Upper lobe of left lung (tissue), 6 donors: ENCODE data around the gene SMIM20. TPM values are rescaled to one million over a fixed set of nuclear protein-coding genes. Genes with fewer than 3 reads are reported as not detected.

ENCODE experiments used
- ATAC-seq, 2 donors: fragments of 200-7000 bp; cut with Tn5 transposase; one replicate each; pipeline ENCODE4 v1.9.1; 2022; ENCODE audit warnings: mild to moderate bottlenecking in 2 of 2, moderate library complexity in 2 of 2; ENCODE audit not compliant: low FRiP score in 2 of 2
- DNase-seq, 2 donors: peaks; one replicate each; pipeline ENCODE4 v3.0.0-alpha.2; 2019 to 2020
- H3K27ac ChIP-seq, 4 donors: fragments of 200-600 bp; sonication (generic); one replicate each; pipeline ENCODE4 v1.5.1; 2016 to 2019
- H3K27me3 ChIP-seq, 4 donors: fragments of 200-600 bp; sonication (generic); one replicate each; pipeline ENCODE4 v1.5.1; 2017 to 2019
- H3K36me3 ChIP-seq, 4 donors: fragments of 200-600 bp; sonication (generic); one replicate each; pipeline ENCODE4 v1.5.1; 2016 to 2019
- H3K4me1 ChIP-seq, 4 donors: fragments of 200-600 bp; sonication (generic); one replicate each; pipeline ENCODE4 v1.5.1; 2018 to 2019
- H3K4me3 ChIP-seq, 4 donors: fragments of 200-600 bp; sonication (generic); one replicate each; pipeline ENCODE4 v1.5.1; 2017 to 2019; ENCODE audit warnings: mild to moderate bottlenecking in 2 of 4, moderate library complexity in 1 of 4
- H3K9me3 ChIP-seq, 4 donors: fragments of 200-600 bp; sonication (generic); one replicate each; pipeline ENCODE4 v1.5.1; 2018 to 2019
- EP300 ChIP-seq, 4 donors: sonication (generic); formaldehyde crosslinking; IDR thresholded peaks; one replicate each; pipeline ENCODE4 v1.5.1; 2017; ENCODE audit warnings: antibody characterized with exemption in 4 of 4, control low read depth in 2 of 4
- POLR2A ChIP-seq, 4 donors: fragments of 450-650 bp; IDR thresholded peaks; one replicate each; pipeline ENCODE4 v1.5.1; 2016 to 2017; ENCODE audit warnings: antibody characterized with exemption in 4 of 4, mild to moderate bottlenecking in 2 of 4
- POLR2AphosphoS5 ChIP-seq, 2 donors: sonication (generic); formaldehyde crosslinking; IDR thresholded peaks; one replicate each; pipeline ENCODE4 v1.5.1; 2017; ENCODE audit warnings: antibody characterized with exemption in 2 of 2
- WGBS, 2 donors: methylation state at CpG; one replicate each; pipeline ENCODE4 v1.1.5; 2017 to 2018; 5-methylcytosine and 5-hydroxymethylcytosine counted together
- total RNA-seq, 6 donors: library from RNA; depleted of rRNA in 4 of 6; stranded (reverse); fragments of >200 nt in 4 of 6; gene quantifications; one replicate each; pipeline versions ENCODE4 v1.1.0 to v1.2.1, GENCODE V29; 2016 to 2021
- TF ChIP-seq, protein P1 (sequence below), 6 experiments: fragments of 450-650 bp in 4 of 6; fragments of 200-600 bp in 2 of 6; sonication (generic) in 2 of 6; IDR thresholded peaks; one replicate each; pipeline ENCODE4 v1.5.1; 2016 to 2019; ENCODE audit warnings: antibody characterized with exemption in 6 of 6
- donor health status: DM: no; HTN: no; CAD: no; lungs with moderate emphysema.
- donor health status: DM: no; HTN: yes; CAD: no; lungs with severe emphysema.

SMIM20 gene
- total RNA-seq, 6 donors from 2014 or later: 7.5 to 33.4 (median 20.8) TPM

GRCh38 chr4:25883565-25883964 is 30.5 kb upstream of the SMIM20 start:
- Histone ChIP-seq H3K9me3 (no peaks in the 10 kb centered on the region), H3K4me3 (no peak overlapping the region), H3K36me3 (no peaks in the 10 kb centered on the region), H3K27me3 (no peaks in the 10 kb centered on the region), H3K4me1 (peaks cover 4 to 8% (median 7%) of the 10 kb centered on the region in 4 donors), H3K27ac (no peak overlapping the region)
- 92% methylated on average over 2 of the region's 2 CpGs for WGBS, 2 donors
- DNase-seq (no peak), ATAC-seq (no peak)
- TF ChIP-seq POLR2AphosphoS5 (IDR thresholded peaks at IDR 0.05) (no peak), POLR2A (IDR thresholded peaks at IDR 0.05) (no peak), EP300 (IDR thresholded peaks at IDR 0.05) (no peak)
- TF ChIP-seq, protein P1, sequence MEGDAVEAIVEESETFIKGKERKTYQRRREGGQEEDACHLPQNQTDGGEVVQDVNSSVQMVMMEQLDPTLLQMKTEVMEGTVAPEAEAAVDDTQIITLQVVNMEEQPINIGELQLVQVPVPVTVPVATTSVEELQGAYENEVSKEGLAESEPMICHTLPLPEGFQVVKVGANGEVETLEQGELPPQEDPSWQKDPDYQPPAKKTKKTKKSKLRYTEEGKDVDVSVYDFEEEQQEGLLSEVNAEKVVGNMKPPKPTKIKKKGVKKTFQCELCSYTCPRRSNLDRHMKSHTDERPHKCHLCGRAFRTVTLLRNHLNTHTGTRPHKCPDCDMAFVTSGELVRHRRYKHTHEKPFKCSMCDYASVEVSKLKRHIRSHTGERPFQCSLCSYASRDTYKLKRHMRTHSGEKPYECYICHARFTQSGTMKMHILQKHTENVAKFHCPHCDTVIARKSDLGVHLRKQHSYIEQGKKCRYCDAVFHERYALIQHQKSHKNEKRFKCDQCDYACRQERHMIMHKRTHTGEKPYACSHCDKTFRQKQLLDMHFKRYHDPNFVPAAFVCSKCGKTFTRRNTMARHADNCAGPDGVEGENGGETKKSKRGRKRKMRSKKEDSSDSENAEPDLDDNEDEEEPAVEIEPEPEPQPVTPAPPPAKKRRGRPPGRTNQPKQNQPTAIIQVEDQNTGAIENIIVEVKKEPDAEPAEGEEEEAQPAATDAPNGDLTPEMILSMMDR (IDR thresholded peaks at IDR 0.05): no peak

DNA sequence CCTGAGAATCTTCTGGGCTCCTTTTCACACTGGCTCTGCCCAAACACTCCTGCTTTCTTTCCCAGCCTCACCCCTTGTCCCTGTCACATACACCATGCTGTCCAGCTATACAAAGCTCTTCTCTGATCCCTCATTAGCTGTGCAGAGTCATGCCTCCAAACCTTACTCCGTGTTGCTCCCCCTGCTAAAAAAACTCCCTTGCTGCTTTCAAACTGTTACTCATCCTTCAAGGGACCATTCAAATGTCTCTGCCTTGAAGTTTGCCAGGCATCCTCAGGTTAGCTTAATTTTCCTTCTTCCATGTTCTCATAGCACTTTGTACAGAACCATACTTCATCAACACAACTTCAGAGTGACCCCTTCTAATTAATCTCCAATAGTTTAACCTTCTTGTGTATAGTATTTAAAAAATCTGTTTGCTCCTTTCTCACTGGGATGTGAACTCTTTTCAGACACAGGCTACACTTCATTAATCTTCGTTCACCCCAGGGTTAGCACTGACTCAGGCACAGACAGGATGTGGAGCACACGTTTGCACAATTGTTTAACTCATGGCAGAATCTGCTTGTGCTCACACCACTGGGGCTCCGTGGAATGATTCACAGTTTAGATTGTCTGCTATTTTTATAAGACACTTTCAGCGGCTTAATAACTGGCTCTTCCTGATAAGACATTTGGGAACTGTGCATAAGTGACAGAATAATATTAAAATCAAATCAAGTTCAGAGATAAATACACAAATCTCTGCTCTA is 29.8 kb upstream of the SMIM20 start:
- H3K4me1 ChIP-seq: peaks cover 4 to 8% (median 7%) of the 10 kb centered on the region in 4 donors
- TF ChIP-seq POLR2AphosphoS5 (IDR thresholded peaks at IDR 0.05) (no peak), POLR2A (IDR thresholded peaks at IDR 0.05) (no peak), EP300 (IDR thresholded peaks at IDR 0.05) (no peak)
- TF ChIP-seq, protein P1 (IDR thresholded peaks at IDR 0.05): no peak
- H3K4me3 ChIP-seq: no peak overlapping the region
- H3K9me3 ChIP-seq: no peaks in the 10 kb centered on the region
- no peak overlapping the region for H3K27ac ChIP-seq
- WGBS, 2 donors: 28 to 33% methylated on average over 5 of the region's 5 CpGs
- no peak for DNase-seq
- peak in 1 of 2 donors; percentile 8 for ATAC-seq
- H3K36me3 ChIP-seq: no peaks in the 10 kb centered on the region
- no peaks in the 10 kb centered on the region for H3K27me3 ChIP-seq

- ATAC-seq: no peak
- TF ChIP-seq, protein P1 (IDR thresholded peaks at IDR 0.05): no peak
- no peak overlapping the region for H3K4me3 ChIP-seq
Measured at GRCh38 chr4:25888781-25889180, 25.2 kb upstream of the SMIM20 start.

DNA sequence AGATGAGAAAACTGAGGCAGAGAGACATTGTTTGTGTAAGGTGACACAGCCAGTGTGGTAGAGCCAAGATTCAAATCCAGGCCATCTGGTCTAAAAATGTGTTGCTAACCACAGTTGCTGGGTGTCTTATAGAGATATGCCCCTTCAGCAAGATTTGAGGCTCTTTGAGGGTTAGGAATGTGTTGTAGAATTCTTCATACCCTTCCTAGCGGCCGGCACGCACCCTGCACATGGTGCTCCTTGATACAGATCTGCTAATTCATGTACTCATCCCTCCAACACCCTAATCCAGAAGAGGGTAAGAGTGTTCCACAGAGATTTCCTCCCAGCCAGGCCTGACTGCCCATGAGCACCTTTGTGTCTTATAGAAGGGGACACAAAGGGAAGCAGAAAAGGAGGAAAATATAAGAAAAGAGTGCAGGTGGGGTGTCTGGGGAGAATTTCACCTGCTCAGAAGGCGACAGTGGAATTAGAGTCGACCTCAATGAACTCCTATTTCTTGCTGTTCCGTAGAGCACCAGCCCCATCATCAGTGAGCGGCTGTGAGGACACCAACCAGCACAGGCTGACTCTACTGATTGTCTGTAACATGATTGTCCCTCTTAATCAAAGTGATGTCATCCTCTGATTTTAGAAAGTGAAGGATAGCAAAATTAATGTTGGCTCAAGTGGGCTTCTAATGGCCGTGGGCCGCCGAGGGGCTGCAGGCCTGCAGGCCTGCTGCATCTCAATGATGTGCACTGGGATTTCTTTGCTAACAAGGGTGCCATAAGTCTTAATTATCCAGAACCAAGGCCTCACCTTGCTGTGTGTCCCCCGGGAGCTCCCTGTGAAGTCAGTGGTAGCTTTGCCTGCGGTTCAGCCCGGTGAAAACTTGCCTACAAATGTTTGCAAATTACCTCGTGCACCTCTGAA is 24.2 kb upstream of the SMIM20 start:
- Histone ChIP-seq H3K36me3 (no peaks in the 10 kb centered on the region), H3K4me3 (no peak overlapping the region), H3K27me3 (no peaks in the 10 kb centered on the region), H3K27ac (no peak overlapping the region), H3K9me3 (no peaks in the 10 kb centered on the region), H3K4me1 (peaks cover 0 to 4% (median 1%) of the 10 kb centered on the region in 4 donors)
- TF ChIP-seq POLR2A (IDR thresholded peaks at IDR 0.05): no peak
- no peak for TF ChIP-seq EP300 (IDR thresholded peaks at IDR 0.05)
- TF ChIP-seq, protein P1 (IDR thresholded peaks at IDR 0.05): no peak
- TF ChIP-seq POLR2AphosphoS5 (IDR thresholded peaks at IDR 0.05): no peak
- ATAC-seq (no peak), DNase-seq (peak in 1 of 2 donors; percentile 17)
- WGBS, 2 donors: 89 to 93% methylated on average over 14 of the region's 14 CpGs

More at GRCh38 chr4:25888781-25889180, 25.2 kb upstream of the SMIM20 start:
- Histone ChIP-seq H3K9me3 (no peaks in the 10 kb centered on the region), H3K27ac (no peak overlapping the region), H3K36me3 (no peaks in the 10 kb centered on the region), H3K4me1 (peaks cover 2 to 8% (median 5%) of the 10 kb centered on the region in 4 donors), H3K27me3 (no peaks in the 10 kb centered on the region)
- DNase-seq: no peak
